NCI-H226 (cell line): ENCODE data around the gene ARVCF.
"Not testable (repeated sequence)": the region's sequence is repeated elsewhere in the genome, so short reads cannot be mapped to it uniquely, and the experiment has no call there.

Source experiments
- DNase-seq: peaks from one replicate; pipeline ENCODE4 v3.0.0-alpha.2; 2015

ARVCF gene

DNA sequence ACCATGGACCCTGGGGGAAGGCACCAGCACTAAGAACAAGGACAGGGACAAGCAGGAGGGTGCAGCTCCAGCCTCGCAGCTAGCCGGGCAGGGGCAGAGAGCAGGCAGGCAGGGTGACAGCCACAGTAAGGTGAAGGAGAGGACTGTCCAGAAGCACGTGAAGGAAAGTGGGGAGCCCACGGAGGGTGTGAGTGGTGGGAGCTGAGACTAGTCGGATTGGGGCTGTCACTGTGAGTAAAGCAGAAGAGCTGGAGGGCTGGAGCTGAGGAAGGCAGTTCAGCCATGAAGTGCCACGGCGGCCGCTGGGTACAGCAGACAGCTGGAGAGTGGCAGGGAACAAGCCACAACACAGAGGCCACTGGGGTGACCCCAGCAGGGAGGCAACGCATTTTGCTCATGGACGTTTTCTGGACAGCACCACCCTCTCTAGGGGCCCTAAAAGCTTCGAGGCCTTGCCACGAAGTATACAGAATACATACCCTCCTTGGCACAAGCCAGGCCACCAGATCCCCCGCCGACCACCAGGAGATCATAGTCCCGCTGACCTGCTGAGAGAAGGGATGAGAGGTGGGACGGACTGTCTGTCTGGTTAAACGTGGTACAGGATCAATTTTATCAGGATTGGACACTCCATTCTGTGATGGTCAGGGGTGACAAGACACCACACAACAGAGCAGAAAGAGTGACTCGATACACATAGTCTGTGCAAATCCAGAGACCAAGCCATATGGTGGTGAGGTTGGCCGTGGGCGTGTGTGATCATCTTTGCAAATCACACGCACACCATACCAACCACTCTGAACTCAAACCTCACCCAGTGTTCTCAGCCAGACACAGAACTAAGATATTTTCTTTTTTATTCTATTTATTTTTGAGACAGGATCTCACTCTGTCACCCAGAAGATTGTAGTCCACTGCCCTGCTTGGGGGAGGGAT, 85.8 kb downstream of the ARVCF start:
- no peak for DNase-seq

GRCh38 chr22:19929586-19930550, 86.8 kb downstream of the ARVCF start:
- no peak for DNase-seq

DNA sequence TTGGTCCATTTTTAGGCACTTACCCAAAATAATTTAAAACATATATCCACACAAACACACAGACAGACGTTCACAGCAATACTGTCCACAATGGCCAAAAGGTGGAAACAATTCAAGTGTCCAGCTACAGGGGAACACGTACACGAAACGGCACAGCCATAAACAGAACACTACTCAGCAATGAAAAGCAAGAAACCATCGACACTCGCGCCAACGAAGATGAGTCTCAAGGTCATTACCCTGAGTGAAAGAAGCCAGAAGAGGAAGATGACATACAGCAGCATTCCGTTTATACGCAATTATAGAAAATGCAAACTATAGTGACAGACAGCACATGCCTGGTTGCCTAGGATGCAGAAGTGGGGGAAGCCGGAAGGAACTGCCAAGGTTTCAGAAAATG, 88.4 kb downstream of the ARVCF start:
- DNase-seq, result no peak

- no peak for DNase-seq
Measured at GRCh38 chr22:19927696-19928095, 88.9 kb downstream of the ARVCF start.

GRCh38 chr22:19926028-19926427, 90.6 kb downstream of the ARVCF start:
- not testable (repeated sequence) for DNase-seq

DNA sequence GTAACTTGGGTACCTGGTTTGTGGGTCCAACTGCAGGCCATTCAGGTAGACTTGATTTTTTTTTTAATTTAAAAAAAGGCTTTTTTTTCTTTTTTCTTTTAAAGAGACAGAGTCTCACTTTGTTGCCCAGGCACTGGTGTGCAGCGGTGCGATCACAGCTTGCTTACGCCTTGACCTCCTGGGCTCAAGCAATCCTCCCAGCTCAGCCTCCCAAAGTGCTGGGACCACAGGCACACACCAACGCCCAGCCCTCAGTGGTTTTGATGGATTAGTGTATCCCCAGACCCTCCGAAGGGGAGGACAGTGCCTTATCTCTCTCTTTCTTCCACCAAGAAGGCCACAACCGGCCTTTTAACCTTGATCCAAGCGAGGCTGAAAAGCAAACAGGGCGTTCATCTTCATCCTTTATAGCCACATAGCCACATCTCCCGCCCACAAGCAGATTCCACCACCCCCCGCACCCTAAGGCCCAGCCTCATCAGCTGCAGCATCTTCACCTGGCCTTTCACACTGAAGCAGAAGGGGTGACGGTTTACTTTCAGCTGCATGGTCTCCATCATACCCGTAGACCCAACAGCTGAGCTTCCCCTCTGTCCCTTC, 92.6 kb downstream of the ARVCF start:
- no peak for DNase-seq

DNA sequence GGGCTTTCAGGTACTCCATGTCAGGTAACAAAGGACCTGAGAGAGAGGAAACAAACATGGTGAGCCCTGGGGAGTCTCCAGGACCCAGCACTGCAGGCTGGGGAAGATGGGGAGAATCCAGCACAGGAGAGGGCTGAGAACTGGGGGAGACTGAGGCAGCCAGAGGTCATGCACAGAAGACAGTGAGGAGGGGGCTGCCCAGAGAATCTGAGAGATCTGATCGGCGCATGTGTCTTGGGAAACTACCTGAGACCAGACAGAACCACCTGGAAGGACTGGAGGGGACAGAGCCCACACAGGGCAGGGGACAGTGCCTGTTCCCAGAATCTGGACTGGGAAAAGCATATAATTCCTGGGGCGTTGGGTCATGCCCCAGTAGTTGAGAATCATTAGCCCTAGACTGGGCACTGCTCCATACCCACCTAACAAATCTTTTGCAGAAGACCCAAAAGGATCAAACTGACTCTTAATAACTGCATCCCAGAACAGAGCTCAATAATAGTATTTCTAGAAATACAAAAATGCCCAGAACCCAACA, 95.0 kb downstream of the ARVCF start:
- DNase-seq, result no peak
